ENCODE measurements around the gene PDE11A.

- TF ChIP-seq CTCF (IDR thresholded peaks at IDR 0.05; ENCODE audit: borderline replicate concordance, extremely low read depth, low read length, poor library complexity, severe bottlenecking) (no peak), EZH2 (IDR thresholded peaks at IDR 0.05; ENCODE audit: borderline replicate concordance, low read depth, low read length, severe bottlenecking) (no peak)
Measured at GRCh38 chr2:177714704-177715103, 357.9 kb downstream of the PDE11A start.

All from DND-41 (cell line).